ENCODE results near the gene MCRS1.

DNA sequence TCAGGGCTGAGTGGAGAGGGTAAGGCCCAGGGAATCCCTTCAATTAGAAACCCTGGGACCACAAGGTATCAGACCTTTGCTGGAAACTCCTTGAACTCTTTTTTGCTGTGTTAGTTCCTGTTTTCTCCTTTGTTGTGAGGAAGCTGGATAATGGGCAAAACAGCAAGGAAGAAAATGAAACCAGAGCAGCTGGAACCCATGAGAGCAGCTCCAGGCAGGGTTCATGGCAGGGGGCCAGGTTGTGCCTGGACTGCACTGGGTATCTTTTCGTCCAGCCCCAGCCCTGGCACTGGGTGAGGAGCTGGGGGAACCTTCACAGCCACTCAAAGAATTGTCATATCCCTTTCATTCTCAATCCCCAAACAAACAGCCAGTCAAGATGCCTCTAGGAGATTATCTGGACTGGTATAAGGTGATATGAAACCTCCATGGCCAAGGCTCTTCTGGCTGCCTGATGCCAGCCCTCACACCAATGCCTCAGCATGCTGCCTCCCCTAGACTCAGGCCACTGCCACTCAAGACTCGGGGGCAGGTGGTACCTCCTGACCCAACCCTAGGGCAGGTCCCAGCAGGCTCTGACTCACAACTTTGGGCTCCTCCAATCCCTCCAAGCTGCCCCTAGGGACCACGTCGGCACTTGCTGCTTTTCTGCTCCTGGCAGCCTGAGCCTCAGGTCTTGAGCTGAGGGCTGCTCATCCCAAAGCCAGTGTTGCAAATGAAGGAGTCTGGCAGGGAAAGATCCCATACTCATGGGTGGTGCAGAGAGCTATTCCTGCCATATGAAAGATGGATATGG, 21.0 kb upstream of the MCRS1 start:
- TF ChIP-seq, protein P1, sequence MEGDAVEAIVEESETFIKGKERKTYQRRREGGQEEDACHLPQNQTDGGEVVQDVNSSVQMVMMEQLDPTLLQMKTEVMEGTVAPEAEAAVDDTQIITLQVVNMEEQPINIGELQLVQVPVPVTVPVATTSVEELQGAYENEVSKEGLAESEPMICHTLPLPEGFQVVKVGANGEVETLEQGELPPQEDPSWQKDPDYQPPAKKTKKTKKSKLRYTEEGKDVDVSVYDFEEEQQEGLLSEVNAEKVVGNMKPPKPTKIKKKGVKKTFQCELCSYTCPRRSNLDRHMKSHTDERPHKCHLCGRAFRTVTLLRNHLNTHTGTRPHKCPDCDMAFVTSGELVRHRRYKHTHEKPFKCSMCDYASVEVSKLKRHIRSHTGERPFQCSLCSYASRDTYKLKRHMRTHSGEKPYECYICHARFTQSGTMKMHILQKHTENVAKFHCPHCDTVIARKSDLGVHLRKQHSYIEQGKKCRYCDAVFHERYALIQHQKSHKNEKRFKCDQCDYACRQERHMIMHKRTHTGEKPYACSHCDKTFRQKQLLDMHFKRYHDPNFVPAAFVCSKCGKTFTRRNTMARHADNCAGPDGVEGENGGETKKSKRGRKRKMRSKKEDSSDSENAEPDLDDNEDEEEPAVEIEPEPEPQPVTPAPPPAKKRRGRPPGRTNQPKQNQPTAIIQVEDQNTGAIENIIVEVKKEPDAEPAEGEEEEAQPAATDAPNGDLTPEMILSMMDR (conservative IDR thresholded peaks at IDR 0.05; ENCODE audit: low read depth, low read length): no peak
- no peak for TF ChIP-seq EZH2 (IDR thresholded peaks at IDR 0.05; ENCODE audit: low read length, unreplicated experiment)
- TF ChIP-seq EZH2phosphoT487 (IDR thresholded peaks at IDR 0.05; ENCODE audit: borderline replicate concordance, low read length): no peak

Measured in PC-3 (cell line).